ENCODE measurements around the gene ZBTB12. TPM values are rescaled to one million over a fixed set of nuclear protein-coding genes. Genes with fewer than 3 reads are reported as not detected.

Gene ZBTB12
- total and polyA plus RNA-seq, 9 of the 15 experiments (the other 6 are each of a cell fraction or from before 2014, with no cell fraction given) = 0.03 to 12.4 (median 5.8) TPM; not detected in 1

DNA sequence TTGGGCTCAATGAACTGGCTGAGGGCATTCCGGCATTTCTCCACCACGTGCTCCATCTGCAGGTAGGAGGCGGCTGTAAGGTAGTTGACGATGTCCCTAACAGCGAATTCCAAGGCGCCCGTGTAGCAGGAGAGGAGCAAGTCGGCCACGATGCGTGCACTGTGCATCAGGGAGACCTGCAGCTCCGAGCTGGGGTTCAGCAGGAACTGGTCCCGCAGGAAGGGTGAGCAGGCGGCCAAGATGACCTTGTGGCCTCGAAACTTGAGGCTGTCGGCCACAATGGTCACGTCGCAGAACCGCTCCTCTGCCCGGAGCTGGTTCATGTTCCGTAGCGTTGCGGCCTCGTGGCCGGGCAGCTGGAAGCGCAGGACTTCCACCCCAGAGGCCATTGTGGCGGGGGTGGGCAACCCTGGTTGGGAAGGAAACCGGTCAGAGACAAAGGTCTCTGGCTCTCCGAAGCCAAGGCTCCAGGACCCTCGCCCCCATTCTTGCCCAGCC is 920 bp downstream of the ZBTB12 start (continued):
- no peak for TF ChIP-seq NCOA6 (IDR thresholded peaks at IDR 0.05)
- TF ChIP-seq, protein P1, sequence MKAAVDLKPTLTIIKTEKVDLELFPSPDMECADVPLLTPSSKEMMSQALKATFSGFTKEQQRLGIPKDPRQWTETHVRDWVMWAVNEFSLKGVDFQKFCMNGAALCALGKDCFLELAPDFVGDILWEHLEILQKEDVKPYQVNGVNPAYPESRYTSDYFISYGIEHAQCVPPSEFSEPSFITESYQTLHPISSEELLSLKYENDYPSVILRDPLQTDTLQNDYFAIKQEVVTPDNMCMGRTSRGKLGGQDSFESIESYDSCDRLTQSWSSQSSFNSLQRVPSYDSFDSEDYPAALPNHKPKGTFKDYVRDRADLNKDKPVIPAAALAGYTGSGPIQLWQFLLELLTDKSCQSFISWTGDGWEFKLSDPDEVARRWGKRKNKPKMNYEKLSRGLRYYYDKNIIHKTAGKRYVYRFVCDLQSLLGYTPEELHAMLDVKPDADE (conservative IDR thresholded peaks at IDR 0.05; ENCODE audit: control insufficient read depth, low read depth, low read length) = 0 out of 2 replicates have a peak, but pooled peaks have one; percentile 26
- TF ChIP-seq NFE2L1 (tag; IDR thresholded peaks at IDR 0.05; ENCODE audit: borderline replicate concordance, low read depth) = no peak
- TF ChIP-seq, protein P2, sequence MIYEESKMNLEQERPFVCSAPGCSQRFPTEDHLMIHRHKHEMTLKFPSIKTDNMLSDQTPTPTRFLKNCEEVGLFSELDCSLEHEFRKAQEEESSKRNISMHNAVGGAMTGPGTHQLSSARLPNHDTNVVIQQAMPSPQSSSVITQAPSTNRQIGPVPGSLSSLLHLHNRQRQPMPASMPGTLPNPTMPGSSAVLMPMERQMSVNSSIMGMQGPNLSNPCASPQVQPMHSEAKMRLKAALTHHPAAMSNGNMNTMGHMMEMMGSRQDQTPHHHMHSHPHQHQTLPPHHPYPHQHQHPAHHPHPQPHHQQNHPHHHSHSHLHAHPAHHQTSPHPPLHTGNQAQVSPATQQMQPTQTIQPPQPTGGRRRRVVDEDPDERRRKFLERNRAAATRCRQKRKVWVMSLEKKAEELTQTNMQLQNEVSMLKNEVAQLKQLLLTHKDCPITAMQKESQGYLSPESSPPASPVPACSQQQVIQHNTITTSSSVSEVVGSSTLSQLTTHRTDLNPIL (CRISPR knock-in tag; IDR thresholded peaks at IDR 0.05) = no peak
- peak; percentile 81 for TF ChIP-seq ZBTB33 (CRISPR knock-in tag; IDR thresholded peaks at IDR 0.05)
- 0 out of 2 replicates have a peak, but pooled peaks have one; percentile 68 for TF ChIP-seq E2F5 (CRISPR knock-in tag; IDR thresholded peaks at IDR 0.05)
- TF ChIP-seq ZNF449 (CRISPR knock-in tag; IDR thresholded peaks at IDR 0.05) = no peak
- TF ChIP-seq ZFX (CRISPR knock-in tag; IDR thresholded peaks at IDR 0.05) = no peak; the same call in 1 of the 2 replicates
- TF ChIP-seq, protein P3, sequence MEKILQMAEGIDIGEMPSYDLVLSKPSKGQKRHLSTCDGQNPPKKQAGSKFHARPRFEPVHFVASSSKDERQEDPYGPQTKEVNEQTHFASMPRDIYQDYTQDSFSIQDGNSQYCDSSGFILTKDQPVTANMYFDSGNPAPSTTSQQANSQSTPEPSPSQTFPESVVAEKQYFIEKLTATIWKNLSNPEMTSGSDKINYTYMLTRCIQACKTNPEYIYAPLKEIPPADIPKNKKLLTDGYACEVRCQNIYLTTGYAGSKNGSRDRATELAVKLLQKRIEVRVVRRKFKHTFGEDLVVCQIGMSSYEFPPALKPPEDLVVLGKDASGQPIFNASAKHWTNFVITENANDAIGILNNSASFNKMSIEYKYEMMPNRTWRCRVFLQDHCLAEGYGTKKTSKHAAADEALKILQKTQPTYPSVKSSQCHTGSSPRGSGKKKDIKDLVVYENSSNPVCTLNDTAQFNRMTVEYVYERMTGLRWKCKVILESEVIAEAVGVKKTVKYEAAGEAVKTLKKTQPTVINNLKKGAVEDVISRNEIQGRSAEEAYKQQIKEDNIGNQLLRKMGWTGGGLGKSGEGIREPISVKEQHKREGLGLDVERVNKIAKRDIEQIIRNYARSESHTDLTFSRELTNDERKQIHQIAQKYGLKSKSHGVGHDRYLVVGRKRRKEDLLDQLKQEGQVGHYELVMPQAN (IDR thresholded peaks at IDR 0.05; ENCODE audit: borderline replicate concordance) = no peak
- no peak for TF ChIP-seq KAT2B (IDR thresholded peaks at IDR 0.05; ENCODE audit: low read depth, low read length)
- TF ChIP-seq ZNF280A (IDR thresholded peaks at IDR 0.05; ENCODE audit: low read depth, partially characterized antibody) = no peak
- TF ChIP-seq PHF8 (IDR thresholded peaks at IDR 0.05; ENCODE audit: borderline replicate concordance, low read length) = no peak
- peak; percentile 46; the same call in 1 of the 2 replicates for TF ChIP-seq ZNF143 (CRISPR knock-in tag; IDR thresholded peaks at IDR 0.05)
- TF ChIP-seq DNMT1 (IDR thresholded peaks at IDR 0.05) = no peak
- TF ChIP-seq, protein P4, sequence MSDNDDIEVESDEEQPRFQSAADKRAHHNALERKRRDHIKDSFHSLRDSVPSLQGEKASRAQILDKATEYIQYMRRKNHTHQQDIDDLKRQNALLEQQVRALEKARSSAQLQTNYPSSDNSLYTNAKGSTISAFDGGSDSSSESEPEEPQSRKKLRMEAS (CRISPR knock-in tag; IDR thresholded peaks at IDR 0.05) = peak; percentile 92
